ENCODE results near the gene ADGRA1.

DNA sequence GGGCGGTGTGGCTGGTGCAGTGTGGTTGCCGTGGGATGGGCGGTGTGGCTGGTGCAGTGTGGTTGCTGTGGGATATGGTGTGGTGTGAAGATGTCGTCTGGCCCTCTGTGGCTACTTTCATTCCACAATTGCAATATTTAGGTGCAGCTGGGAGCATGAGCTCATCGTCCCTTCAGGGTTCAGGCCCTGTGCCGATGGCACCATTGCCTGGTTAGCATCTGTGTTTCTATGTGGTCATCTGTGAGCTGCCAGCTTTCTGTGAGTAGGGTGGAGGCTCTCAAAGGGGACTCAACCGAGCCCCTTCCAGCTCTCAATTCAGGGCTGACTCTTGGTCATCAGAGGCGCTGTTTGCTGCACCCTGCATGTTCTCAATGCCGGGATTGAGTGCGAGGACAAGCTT lies 3.6 kb downstream of the ADGRA1 start:
- TF ChIP-seq POLR2A (IDR thresholded peaks at IDR 0.05; ENCODE audit: low read depth, low read length): no peak
- TF ChIP-seq, protein P1, sequence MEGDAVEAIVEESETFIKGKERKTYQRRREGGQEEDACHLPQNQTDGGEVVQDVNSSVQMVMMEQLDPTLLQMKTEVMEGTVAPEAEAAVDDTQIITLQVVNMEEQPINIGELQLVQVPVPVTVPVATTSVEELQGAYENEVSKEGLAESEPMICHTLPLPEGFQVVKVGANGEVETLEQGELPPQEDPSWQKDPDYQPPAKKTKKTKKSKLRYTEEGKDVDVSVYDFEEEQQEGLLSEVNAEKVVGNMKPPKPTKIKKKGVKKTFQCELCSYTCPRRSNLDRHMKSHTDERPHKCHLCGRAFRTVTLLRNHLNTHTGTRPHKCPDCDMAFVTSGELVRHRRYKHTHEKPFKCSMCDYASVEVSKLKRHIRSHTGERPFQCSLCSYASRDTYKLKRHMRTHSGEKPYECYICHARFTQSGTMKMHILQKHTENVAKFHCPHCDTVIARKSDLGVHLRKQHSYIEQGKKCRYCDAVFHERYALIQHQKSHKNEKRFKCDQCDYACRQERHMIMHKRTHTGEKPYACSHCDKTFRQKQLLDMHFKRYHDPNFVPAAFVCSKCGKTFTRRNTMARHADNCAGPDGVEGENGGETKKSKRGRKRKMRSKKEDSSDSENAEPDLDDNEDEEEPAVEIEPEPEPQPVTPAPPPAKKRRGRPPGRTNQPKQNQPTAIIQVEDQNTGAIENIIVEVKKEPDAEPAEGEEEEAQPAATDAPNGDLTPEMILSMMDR (IDR thresholded peaks at IDR 0.05; ENCODE audit: extremely low read depth in 1 of 2, insufficient read depth in 1 of 2, low read depth in 1 of 2, low read length in 2 of 2): no peak
- no peak for TF ChIP-seq EZH2 (IDR thresholded peaks at IDR 0.05; ENCODE audit: borderline replicate concordance, low read depth, low read length, severe bottlenecking)
- TF ChIP-seq POLR2AphosphoS5 (IDR thresholded peaks at IDR 0.05; ENCODE audit: insufficient read depth, low read depth, low read length): no peak
- TF ChIP-seq FOS (IDR thresholded peaks at IDR 0.05; ENCODE audit: borderline replicate concordance, insufficient read depth, low read length): no peak
- TF ChIP-seq, protein P2, sequence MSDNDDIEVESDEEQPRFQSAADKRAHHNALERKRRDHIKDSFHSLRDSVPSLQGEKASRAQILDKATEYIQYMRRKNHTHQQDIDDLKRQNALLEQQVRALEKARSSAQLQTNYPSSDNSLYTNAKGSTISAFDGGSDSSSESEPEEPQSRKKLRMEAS (IDR thresholded peaks at IDR 0.05; ENCODE audit: insufficient read depth, insufficient read length): no peak
